ENCODE data around the gene SUGCT. TPM values are rescaled to one million over a fixed set of nuclear protein-coding genes. Genes with fewer than 3 reads are reported as not detected.

SUGCT gene
- total and polyA plus RNA-seq, 2 of the 13 experiments (the other 11 are each of a cell fraction or from before 2014, with no cell fraction given) = 10.1 to 22.2 TPM

- TF ChIP-seq ZMAT5 (CRISPR knock-in tag; IDR thresholded peaks at IDR 0.05; ENCODE audit: borderline replicate concordance, low read depth) = no peak
- TF ChIP-seq IRF9 (CRISPR knock-in tag; IDR thresholded peaks at IDR 0.05; ENCODE audit: borderline replicate concordance) = no peak
These were observed 42.6 kb upstream of the SUGCT start (continued) for GRCh38 chr7:40092182-40092581.

- no peaks in the 10 kb centered on the region for H3K27me3 ChIP-seq (ENCODE audit: control insufficient read depth in 1 of 2, insufficient read depth in 2 of 2, low read length in 2 of 2)
- H3K4me1 ChIP-seq (ENCODE audit: insufficient read depth, low read length) = peaks cover 54% of the 10 kb centered on the region
- H3K4me3 ChIP-seq (replicated peaks in 1 of 3; ENCODE audit: insufficient read depth in 1 of 3, low read depth in 2 of 3, low read length in 3 of 3) = no peak overlapping the region
- peaks cover 7 to 40% of the 10 kb centered on the region in 2 experiments for H3K36me3 ChIP-seq (replicated peaks in 1 of 2; ENCODE audit: control insufficient read depth in 1 of 2, insufficient read depth in 2 of 2, low read length in 2 of 2)
- in situ Hi-C loops (cut with HindIII; ENCODE audit: extremely low pct_ligation_motif_present, low pct_unique_long_range_greater_than_20kb) (no loop called here), intact Hi-C loops (cut with micrococcal nuclease; ENCODE audit: unreplicated experiment) (no loop called here)
- H3K79me2 ChIP-seq (ENCODE audit: insufficient read depth, low read length) = no peaks in the 10 kb centered on the region
- CTCF ChIA-PET (ENCODE audit: low intra/inter-chr PET ratio, low total read pairs) = no interaction called here
- BruUV-seq (replicated peaks) = no TSS peak
- WGBS (ENCODE audit: low lambda C conversion rate) = 88% methylated on average over 8 of the region's 8 CpGs
- no peaks in the 10 kb centered on the region for H3K9me3 ChIP-seq (ENCODE audit: low read length)
- no peaks in the 10 kb centered on the region for H4K20me1 ChIP-seq (ENCODE audit: insufficient read depth, low read length)
- H3K27ac ChIP-seq (ENCODE audit: extremely low read length, insufficient read depth, low read length) = no peak overlapping the region
- no peak overlapping the region for H2AFZ ChIP-seq (ENCODE audit: low read length)
- no peak for FAIRE-seq
- no peak for ATAC-seq
- DNase-seq (ENCODE audit: low spot score) = no peak
- no peak overlapping the region for H3K4me2 ChIP-seq (ENCODE audit: low read depth, low read length)
- POLR2A ChIA-PET = interaction anchor here (3.4 kb wide), 1 partner anchor 41 kb away, joined by 12 read pairs; the partner anchor contains the start of genes MPLKIP and SUGCT
- TF ChIP-seq ATF7 (IDR thresholded peaks at IDR 0.05) (0 out of 2 replicates have a peak, but pooled peaks have one; percentile 10), ATF7 (CRISPR knock-in tag; IDR thresholded peaks at IDR 0.05) (no peak), AHDC1 (CRISPR knock-in tag; IDR thresholded peaks at IDR 0.05; ENCODE audit: borderline replicate concordance) (no peak)
- no peak overlapping the region for H3K9ac ChIP-seq (ENCODE audit: insufficient read depth, low read depth, low read length)
These were observed 41.0 kb upstream of the SUGCT start for GRCh38 chr7:40093631-40094350.
